HG02759 (cell line): ENCODE data around the gene CCR1.
"Not testable (repeated sequence)": the region's sequence is repeated elsewhere in the genome, so short reads cannot be mapped to it uniquely, and the experiment has no call there.

Source experiments
- ATAC-seq: cut with Tn5 transposase; IDR thresholded peaks from one replicate; pipeline ENCODE4 v1.9.1; 2021; ENCODE audit warnings: mild to moderate bottlenecking, moderate library complexity; ENCODE audit not compliant: unreplicated experiment

CCR1 gene

DNA sequence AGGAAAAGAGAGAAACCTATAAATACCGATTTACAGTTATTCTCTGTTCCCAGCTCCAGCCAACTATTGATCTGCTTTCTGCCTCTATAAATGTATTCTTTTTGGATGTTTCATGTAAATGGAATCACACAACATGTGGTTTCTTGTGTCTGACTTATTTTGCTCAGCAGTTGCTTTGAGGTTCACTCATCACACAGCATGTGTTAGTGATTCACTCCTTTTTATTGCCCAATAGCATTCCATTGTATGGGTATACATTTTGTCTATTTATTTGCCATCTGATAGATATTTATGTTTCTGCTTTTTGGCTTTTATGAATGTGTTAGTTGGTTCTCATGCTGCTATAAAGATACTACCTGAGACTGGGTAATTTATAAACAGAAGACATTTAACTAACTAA, 23.6 kb downstream of the CCR1 start:
- no peak for ATAC-seq

DNA sequence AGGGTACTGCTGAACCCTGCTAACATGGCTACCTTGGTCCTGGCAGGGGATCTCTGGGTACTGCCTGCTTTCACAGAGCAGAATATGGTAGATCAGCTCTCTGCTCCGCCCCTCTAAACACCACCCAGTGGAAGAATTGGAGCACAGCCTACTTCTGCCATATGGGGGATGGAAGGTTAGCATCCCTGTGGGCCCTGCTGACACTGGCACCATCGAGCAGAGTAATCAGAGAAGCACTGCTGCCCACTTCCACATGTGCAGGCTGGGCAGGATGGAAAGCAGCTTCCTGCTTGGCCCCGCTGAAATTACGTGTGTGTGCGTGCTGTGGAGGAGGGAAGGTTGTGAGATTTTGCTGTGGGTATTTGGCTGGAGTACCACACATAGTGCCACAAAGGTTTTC, 24.8 kb downstream of the CCR1 start:
- no peak for ATAC-seq

GRCh38 chr3:46168583-46169345, 39.3 kb downstream of the CCR1 start:
- no peak for ATAC-seq

- no peak for ATAC-seq
Observed at GRCh38 chr3:46163556-46164041, 44.5 kb downstream of the CCR1 start.

- ATAC-seq = no peak
Observed at GRCh38 chr3:46162975-46163555, 45.0 kb downstream of the CCR1 start.

- ATAC-seq = not testable (repeated sequence)
Observed at GRCh38 chr3:46157685-46158084, 50.4 kb downstream of the CCR1 start.

- no peak for ATAC-seq
Observed at GRCh38 chr3:46154311-46154710, 53.8 kb downstream of the CCR1 start.
